Stimulated activated naive CD8-positive, alpha-beta T cell treated with anti-CD3 and anti-CD28 coated beads, Interleukin-15, amount 100 ng/mL, for 72 hours (primary cell): ENCODE data around the gene LYAR.

Experiments used
- ATAC-seq: fragments of 150-1000 bp; cut with Tn5 transposase; 2 replicates; pipeline ENCODE4 v1.10.0; 2021; ENCODE audit warnings: mild to moderate bottlenecking, moderate library complexity
- DNase-seq, 2 donors: peaks; one replicate each; pipeline ENCODE4 v3.0.0; 2021 to 2022
- H3K27ac Mint-ChIP-seq, 2 donors: one replicate each; pipeline ENCODE4 v1.8.0; 2022; ENCODE audit warnings: mild to moderate bottlenecking in 2 of 2, mixed read lengths in 2 of 2, moderate library complexity in 2 of 2
- H3K27me3 Mint-ChIP-seq: one replicate; pipeline ENCODE4 v1.8.0; 2022; ENCODE audit warnings: mixed read lengths
- H3K4me1 Mint-ChIP-seq: one replicate; pipeline ENCODE4 v1.8.0; 2022; ENCODE audit warnings: mild to moderate bottlenecking, mixed read lengths
- H3K4me3 Mint-ChIP-seq, 2 donors: one replicate each; pipeline ENCODE4 v1.8.0; 2022; ENCODE audit warnings: mild to moderate bottlenecking in 2 of 2, mixed read lengths in 2 of 2, moderate library complexity in 1 of 2
- H3K9me3 Mint-ChIP-seq, 2 donors: one replicate each; pipeline ENCODE4 v1.8.0; 2022; ENCODE audit warnings: mixed read lengths in 2 of 2

The LYAR gene

GRCh38 chr4:4321951-4322688 is 32.2 kb upstream of the LYAR start:
- Mint-ChIP-seq H3K27ac (no peak overlapping the region), H3K27me3 (no peaks in the 10 kb centered on the region), H3K4me3 (no peak overlapping the region), H3K4me1 (no peaks in the 10 kb centered on the region), H3K9me3 (no peaks in the 10 kb centered on the region)
- DNase-seq, result no peak
- no peak for ATAC-seq

DNA sequence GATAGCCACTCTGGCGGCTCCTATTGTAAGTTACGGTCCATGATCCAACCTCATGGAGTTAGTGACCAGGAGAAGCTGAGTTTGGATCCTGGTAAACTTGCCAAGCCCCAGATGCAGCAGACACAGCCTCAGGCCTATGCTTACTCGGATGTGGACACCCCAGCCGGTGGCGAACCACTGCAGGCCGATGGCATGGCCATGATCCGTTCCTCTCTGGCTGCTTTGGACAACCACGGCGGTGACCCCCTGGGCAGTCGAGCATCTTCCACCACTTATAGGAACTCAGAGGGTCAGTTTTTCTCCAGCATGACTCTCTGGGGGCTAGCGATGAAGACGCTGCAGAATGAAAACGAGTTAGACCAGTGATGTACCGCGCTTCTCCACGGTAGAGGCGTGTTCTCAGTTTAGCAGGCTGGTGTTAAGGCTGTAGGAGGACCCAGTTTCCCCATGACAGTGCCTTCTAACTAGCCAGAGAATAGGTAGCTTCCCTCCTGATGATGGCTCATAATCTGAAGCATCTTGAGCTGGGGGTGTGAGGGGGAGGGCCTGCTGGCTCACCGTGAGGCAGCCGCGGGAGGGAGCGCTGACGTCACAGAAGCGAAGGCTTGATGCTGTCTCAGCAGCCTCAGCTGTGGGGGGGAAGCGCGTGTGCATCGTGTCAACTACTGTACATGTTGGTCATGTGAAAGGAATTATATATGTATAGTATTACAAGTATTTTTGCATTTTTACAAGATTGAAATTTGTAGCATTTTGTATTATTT is 31.2 kb upstream of the LYAR start:
- no peaks in the 10 kb centered on the region for H3K4me1 Mint-ChIP-seq
- ATAC-seq (no peak), DNase-seq (no peak)
- no peak overlapping the region for H3K4me3 Mint-ChIP-seq
- no peaks in the 10 kb centered on the region for H3K27me3 Mint-ChIP-seq
- peak overlapping the region in 1 of 2 donors; percentile 19 for H3K27ac Mint-ChIP-seq
- H3K9me3 Mint-ChIP-seq, result no peaks in the 10 kb centered on the region

DNA sequence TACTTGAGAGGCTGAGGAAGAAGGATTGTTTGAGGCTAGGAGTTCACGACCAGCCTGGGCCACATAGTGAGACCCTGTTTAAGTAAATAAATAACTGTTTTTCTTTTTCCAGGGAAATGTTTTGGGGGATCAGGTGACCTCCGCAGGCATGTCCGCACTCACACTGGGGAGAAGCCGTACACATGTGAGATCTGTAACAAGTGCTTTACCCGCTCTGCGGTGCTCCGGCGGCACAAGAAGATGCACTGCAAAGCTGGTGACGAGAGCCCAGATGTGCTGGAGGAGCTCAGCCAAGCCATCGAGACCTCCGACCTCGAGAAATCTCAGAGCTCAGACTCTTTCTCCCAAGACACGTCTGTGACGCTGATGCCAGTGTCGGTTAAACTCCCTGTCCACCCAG is 30.6 kb upstream of the LYAR start:
- H3K27me3 Mint-ChIP-seq, result no peaks in the 10 kb centered on the region
- ATAC-seq (no peak), DNase-seq (no peak)
- no peaks in the 10 kb centered on the region for H3K4me1 Mint-ChIP-seq
- no peaks in the 10 kb centered on the region for H3K9me3 Mint-ChIP-seq
- no peak overlapping the region for H3K4me3 Mint-ChIP-seq
- no peak overlapping the region for H3K27ac Mint-ChIP-seq

GRCh38 chr4:4317496-4318232 is 27.7 kb upstream of the LYAR start:
- Mint-ChIP-seq H3K9me3 (no peaks in the 10 kb centered on the region), H3K27me3 (no peaks in the 10 kb centered on the region), H3K4me3 (no peak overlapping the region), H3K27ac (no peak overlapping the region), H3K4me1 (no peaks in the 10 kb centered on the region)
- ATAC-seq, result no peak
- no peak for DNase-seq

DNA sequence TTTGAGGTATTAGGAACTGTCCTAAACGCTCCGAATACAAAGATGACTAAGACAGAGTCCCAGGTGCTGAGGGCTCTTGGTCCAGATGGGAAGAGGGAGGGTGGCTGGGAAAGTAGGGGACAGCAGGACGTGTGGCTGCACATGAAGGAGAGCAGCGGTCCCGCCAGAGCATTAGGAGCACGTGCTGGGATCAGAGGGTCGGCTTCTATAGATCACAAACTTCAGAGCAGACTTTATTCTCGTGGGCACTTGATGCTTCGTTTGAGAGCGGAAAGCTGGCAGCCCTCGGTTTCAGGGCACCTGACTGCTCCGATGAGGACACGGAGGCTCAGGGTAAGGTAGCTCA is 26.2 kb upstream of the LYAR start:
- Mint-ChIP-seq H3K4me1 (no peaks in the 10 kb centered on the region), H3K27ac (peak overlapping the region in 1 of 2 donors; percentile 82), H3K4me3 (no peak overlapping the region), H3K9me3 (no peaks in the 10 kb centered on the region), H3K27me3 (no peaks in the 10 kb centered on the region)
- ATAC-seq (no peak), DNase-seq (no peak)

DNA sequence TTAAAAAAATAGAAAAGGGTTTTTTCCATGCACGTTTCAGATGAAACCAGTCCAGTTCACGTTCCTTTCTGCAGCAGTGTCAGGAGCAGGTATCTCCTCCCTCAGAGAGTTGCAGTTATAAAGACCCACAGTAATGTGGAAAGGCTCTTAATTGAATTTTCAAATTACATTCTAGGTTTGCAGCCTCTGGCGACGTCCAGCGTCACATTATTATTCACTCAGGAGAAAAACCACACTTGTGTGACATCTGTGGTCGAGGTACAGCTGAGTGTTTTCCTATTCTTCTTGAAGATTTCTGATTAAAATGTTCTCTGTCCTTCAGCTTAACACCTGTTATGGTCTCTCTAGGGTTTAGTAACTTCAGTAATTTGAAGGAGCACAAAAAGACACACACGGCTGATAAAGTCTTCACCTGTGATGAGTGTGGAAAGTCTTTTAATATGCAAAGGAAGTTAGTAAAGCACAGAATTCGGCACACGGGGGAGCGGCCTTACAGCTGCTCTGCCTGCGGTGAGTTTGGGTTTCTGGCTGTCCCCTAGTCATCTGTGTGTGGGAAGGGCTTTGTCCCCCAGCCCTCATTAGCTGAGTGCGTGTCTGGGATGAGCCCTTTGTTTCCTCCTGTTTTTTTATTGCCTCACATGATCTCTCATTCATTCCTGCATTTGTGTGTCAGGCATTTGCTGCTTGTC is 25.7 kb upstream of the LYAR start:
- no peak for ATAC-seq
- no peaks in the 10 kb centered on the region for H3K4me1 Mint-ChIP-seq
- H3K4me3 Mint-ChIP-seq, result no peak overlapping the region
- DNase-seq, result no peak
- no peaks in the 10 kb centered on the region for H3K9me3 Mint-ChIP-seq
- H3K27me3 Mint-ChIP-seq, result no peaks in the 10 kb centered on the region
- peak overlapping the region in 1 of 2 donors; percentile 82 for H3K27ac Mint-ChIP-seq

DNA sequence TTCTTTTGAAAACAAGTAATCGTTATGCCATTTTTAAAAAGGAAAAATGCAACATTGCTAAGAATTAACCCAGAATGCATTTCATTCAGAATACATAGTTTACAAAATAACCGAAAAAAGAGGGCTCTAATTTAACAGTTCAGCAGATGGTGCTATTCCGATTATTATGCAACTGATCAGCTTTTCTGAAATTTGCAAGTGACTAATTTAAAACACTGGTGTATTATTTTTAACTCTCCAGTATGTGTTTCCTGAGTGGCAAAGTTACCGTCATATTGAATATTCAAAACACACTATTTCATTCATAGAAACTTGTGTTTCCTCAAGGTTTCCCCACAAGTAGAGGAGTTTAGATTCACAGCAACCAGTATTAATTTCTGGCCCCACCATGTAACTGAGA is 21.2 kb upstream of the LYAR start:
- ATAC-seq (no peak), DNase-seq (no peak)
- Mint-ChIP-seq H3K4me3 (no peak overlapping the region), H3K27ac (no peak overlapping the region), H3K9me3 (no peaks in the 10 kb centered on the region), H3K4me1 (peaks cover 4% of the 10 kb centered on the region), H3K27me3 (no peaks in the 10 kb centered on the region)

DNA sequence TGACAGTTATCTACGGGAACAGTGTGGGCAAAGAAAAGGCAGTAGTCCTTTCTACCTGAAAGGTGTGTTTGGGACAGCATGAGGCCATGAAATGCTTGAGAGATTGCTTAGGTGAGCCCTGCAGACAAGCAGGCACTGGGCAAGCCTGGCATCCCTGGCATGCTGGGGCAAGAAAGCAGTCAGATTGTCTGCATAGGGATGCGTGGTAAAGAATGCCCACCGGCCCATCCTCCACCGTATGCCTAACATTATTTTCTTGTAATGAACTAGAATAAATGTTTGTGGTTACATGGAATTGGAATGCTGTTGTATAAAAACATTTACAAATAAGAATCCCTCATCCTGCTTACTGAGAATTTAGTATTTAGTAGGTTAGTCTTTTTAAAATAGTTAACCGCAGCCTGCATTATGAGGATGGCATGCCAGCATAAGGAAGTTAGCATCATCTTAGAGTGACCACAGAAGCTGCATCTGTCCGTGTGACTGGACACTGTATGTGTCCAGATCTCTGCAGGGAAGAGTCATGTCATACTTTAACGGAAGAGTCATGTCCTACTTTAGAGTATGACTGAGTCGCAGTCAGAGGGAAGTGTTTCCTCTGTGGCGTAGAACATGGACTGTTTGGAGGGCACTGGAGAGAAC is 19.0 kb upstream of the LYAR start:
- Mint-ChIP-seq H3K9me3 (no peaks in the 10 kb centered on the region), H3K4me3 (no peak overlapping the region), H3K27ac (no peak overlapping the region), H3K27me3 (no peaks in the 10 kb centered on the region), H3K4me1 (peaks cover 8% of the 10 kb centered on the region)
- no peak for DNase-seq
- ATAC-seq, result no peak

GRCh38 chr4:4306920-4307319 is 17.0 kb upstream of the LYAR start:
- Mint-ChIP-seq H3K27me3 (no peaks in the 10 kb centered on the region), H3K4me3 (no peak overlapping the region), H3K27ac (no peak overlapping the region), H3K9me3 (no peaks in the 10 kb centered on the region), H3K4me1 (peaks cover 8% of the 10 kb centered on the region)
- ATAC-seq, result no peak
- no peak for DNase-seq

DNA sequence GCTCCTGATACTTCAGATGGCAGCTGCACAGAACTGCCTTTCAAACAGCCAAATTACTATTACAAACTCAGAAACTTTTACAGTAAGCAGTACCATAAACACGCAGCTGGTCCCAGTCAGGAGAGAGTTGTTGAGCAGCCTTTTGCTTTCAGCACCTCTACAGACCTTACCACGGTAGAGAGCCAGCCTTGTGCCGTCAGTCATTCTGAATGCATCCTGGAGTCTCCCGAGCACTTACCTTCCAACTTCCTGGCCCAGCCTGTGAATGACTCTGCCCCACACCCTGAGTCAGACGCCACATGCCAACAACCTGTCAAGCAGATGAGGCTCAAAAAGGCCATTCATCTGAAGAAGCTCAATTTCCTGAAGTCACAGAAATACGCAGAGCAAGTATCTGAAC is 12.5 kb upstream of the LYAR start:
- DNase-seq (no peak), ATAC-seq (no peak)
- no peaks in the 10 kb centered on the region for H3K9me3 Mint-ChIP-seq
- H3K27me3 Mint-ChIP-seq, result no peaks in the 10 kb centered on the region
- no peak overlapping the region for H3K4me3 Mint-ChIP-seq
- H3K4me1 Mint-ChIP-seq, result peaks cover 4% of the 10 kb centered on the region
- no peak overlapping the region for H3K27ac Mint-ChIP-seq

- Mint-ChIP-seq H3K27me3 (no peaks in the 10 kb centered on the region), H3K4me3 (no peak overlapping the region), H3K4me1 (peaks cover 4% of the 10 kb centered on the region), H3K9me3 (no peaks in the 10 kb centered on the region), H3K27ac (no peak overlapping the region)
- DNase-seq (no peak), ATAC-seq (no peak)
These were observed 12.0 kb upstream of the LYAR start for GRCh38 chr4:4302001-4302400.

DNA sequence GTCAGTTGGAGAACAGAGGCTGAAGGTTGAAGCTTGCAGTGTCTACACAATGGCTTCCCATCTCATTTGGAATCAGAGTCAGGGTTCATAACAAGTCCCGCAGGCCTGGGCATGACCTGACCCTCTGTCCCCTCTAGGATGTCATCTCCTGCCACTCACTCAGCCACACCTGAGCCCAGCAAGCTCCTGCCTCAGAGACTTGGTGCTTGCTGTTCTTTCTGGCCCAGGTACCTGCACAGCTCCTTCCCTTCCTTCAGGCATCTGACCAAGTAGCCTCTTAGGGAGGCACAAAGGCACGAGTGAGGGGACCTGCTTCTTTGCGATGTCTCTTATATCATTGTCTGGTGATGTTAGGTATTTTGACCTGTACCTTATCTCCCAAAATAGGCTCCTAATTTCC is 9.1 kb upstream of the LYAR start:
- Mint-ChIP-seq H3K9me3 (no peaks in the 10 kb centered on the region), H3K4me3 (no peak overlapping the region)
- ATAC-seq, result no peak

DNA sequence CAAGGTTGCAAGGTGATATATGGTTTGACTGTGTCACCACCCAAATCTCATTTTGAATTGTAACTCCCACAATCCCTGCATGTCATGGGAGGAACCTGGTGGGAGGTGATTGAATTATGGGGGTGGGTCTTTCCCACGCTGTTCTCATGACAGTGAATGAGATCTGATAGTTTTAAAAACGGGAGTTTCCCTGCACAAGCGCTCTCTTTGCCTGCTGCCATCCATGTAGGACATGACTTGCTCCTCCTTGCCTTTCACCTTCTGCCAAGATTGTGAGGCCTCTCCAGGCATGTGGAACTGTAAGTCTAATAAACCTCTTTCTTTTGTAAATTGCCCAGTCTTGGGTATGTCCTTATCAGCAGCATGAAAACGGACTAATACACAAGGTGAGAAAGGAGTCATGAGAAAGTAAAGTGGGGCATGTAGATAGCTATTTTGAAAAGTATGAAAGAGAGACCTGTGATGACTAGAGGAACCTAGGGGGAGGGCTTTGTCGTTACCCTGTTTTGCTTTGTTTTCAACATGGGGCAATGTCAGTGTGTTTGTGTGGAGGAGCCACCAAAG is 6.4 kb upstream of the LYAR start:
- DNase-seq, result no peak
- ATAC-seq, result no peak
- Mint-ChIP-seq H3K9me3 (no peaks in the 10 kb centered on the region), H3K27me3 (no peaks in the 10 kb centered on the region), H3K27ac (peak overlapping the region in 1 of 2 donors; percentile 29), H3K4me1 (peaks cover 10% of the 10 kb centered on the region), H3K4me3 (no peak overlapping the region)

More for the DNA sequence above, 9.1 kb upstream of the LYAR start:
- peaks cover 5% of the 10 kb centered on the region for H3K4me1 Mint-ChIP-seq
- no peaks in the 10 kb centered on the region for H3K27me3 Mint-ChIP-seq
- no peak for DNase-seq
- no peak overlapping the region for H3K27ac Mint-ChIP-seq

DNA sequence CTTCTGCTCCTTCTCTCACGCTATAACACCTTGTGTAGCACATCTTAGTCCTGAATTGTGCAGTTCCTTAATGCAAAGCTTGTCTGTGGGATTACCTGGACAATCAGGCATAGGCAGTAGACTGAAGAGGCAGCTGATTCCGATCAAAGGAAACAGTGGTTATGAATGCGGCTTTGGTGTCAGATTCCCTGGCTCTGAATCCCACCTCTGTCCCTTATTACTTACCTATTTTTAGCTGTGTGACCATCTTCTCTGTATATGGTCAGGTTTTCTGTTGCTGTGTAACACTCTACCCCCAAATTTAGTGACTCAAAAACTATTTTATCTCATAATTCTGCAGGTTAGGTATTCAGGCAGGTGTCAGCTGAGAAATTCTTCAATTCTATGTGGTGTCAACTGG is 3.3 kb upstream of the LYAR start:
- no peak overlapping the region for H3K4me3 Mint-ChIP-seq
- no peak overlapping the region for H3K27ac Mint-ChIP-seq
- ATAC-seq (no peak), DNase-seq (no peak)
- no peaks in the 10 kb centered on the region for H3K9me3 Mint-ChIP-seq
- H3K27me3 Mint-ChIP-seq, result no peaks in the 10 kb centered on the region
- H3K4me1 Mint-ChIP-seq, result peaks cover 29% of the 10 kb centered on the region

GRCh38 chr4:4289597-4289940 is 385 bp downstream of the LYAR start:
- H3K27me3 Mint-ChIP-seq, result no peaks in the 10 kb centered on the region
- peaks cover 49% of the 10 kb centered on the region for H3K4me1 Mint-ChIP-seq
- peak overlapping the region; percentile 98 to 99 for H3K4me3 Mint-ChIP-seq
- peak; percentile 34 for ATAC-seq
- H3K9me3 Mint-ChIP-seq, result no peaks in the 10 kb centered on the region
- H3K27ac Mint-ChIP-seq, result peak overlapping the region; percentile 97
- DNase-seq, result no peak
